HepG2 (cell line): ENCODE measurements around the gene FRMD4A. TPM values are rescaled to one million over a fixed set of nuclear protein-coding genes. Genes with fewer than 3 reads are reported as not detected.

Experiments
- ATAC-seq: fragments of 200-7000 bp; cut with Tn5 transposase; 3 replicates; pipeline ENCODE4 v1.9.1; 2020; ENCODE audit warnings: mild to moderate bottlenecking, moderate library complexity
- BruUV-seq: library from RNA; stranded (reverse); fragments of 400-500 nt; replicated peaks from 2 replicates; lab custom pipeline; 2021; lab: Mats Ljungman, UMichigan
- CTCF ChIA-PET: fragments of 300-600 bp; formaldehyde crosslinking; extraction: SDS; loops from one replicate; lab custom pipeline; 2021; ENCODE audit warnings: low total read pairs, inconsistent platforms, low intra/inter-chr PET ratio; lab: Yijun Ruan, JAX
- POLR2A ChIA-PET: fragments of 350-600 bp; sonication (Branson Sonifier 250); formaldehyde crosslinking; loops from one replicate; lab custom pipeline; 2020; ENCODE audit warnings: antibody characterized with exemption, inconsistent platforms; lab: Yijun Ruan, JAX
- DNase-seq: peaks from one replicate; pipeline ENCODE4 v3.0.0-alpha.2; 2015; ENCODE audit warnings: low spot score
- FAIRE-seq: peaks from 3 replicates; lab custom pipeline; 2011; peaks lifted over from hg19 to GRCh38; lab: Jason Lieb, UNC
- H2AFZ ChIP-seq: one replicate; pipeline ENCODE4 v1.6.1; 2011; ENCODE audit warnings: low read length, inconsistent platforms
- H3K27ac ChIP-seq: fragments of 300-600 bp; 3 replicates; pipeline ENCODE4 v1.8.0; 2011; ENCODE audit warnings: mixed run types, mild to moderate bottlenecking, mixed read lengths, low read length, inconsistent platforms; ENCODE audit not compliant: insufficient read depth; ENCODE audit errors: extremely low read length
- H3K27me3 ChIP-seq, 2 experiments: fragments of 200-600 bp in 1 of 2; 2 replicates in 1 of 2; 3 replicates in 1 of 2; pipeline versions ENCODE4 v1.6.0 to v1.8.0; 2011; ENCODE audit warnings: low read length in 2 of 2, mild to moderate bottlenecking in 2 of 2, moderate library complexity in 2 of 2, inconsistent platforms in 1 of 2; ENCODE audit not compliant: insufficient read depth in 2 of 2, control insufficient read depth in 1 of 2
- H3K36me3 ChIP-seq, 2 experiments: fragments of 200-600 bp in 1 of 2; replicated peaks in 1 of 2; 2 replicates in 1 of 2; 3 replicates in 1 of 2; pipeline versions ENCODE4 v1.5.1 to v1.8.0; 2011; ENCODE audit warnings: low read length in 2 of 2, inconsistent platforms in 1 of 2; ENCODE audit not compliant: insufficient read depth in 2 of 2, control insufficient read depth in 1 of 2
- H3K4me1 ChIP-seq: 2 replicates; pipeline ENCODE4 v1.5.1; 2012; ENCODE audit warnings: low read length, inconsistent platforms; ENCODE audit not compliant: insufficient read depth
- H3K4me2 ChIP-seq: 2 replicates; pipeline ENCODE4 v1.6.0; 2011; ENCODE audit warnings: low read depth, low read length, inconsistent platforms
- H3K4me3 ChIP-seq, 3 experiments: fragments of 200-600 bp in 1 of 3; sonication (generic), shearing (Covaris generic) in 1 of 3; replicated peaks in 1 of 3; 2 replicates each; pipeline ENCODE4 v1.5.1; 2011 to 2016; ENCODE audit warnings: low read length in 3 of 3, inconsistent platforms in 2 of 3, low read depth in 2 of 3, mild to moderate bottlenecking in 2 of 3, control low read depth in 1 of 3, mixed read lengths in 1 of 3; ENCODE audit not compliant: insufficient read depth in 1 of 3
- H3K79me2 ChIP-seq: one replicate; pipeline ENCODE4 v1.6.1; 2011; ENCODE audit warnings: low read length, inconsistent platforms; ENCODE audit not compliant: insufficient read depth
- H3K9ac ChIP-seq: 2 replicates; pipeline ENCODE4 v1.6.0; 2011; ENCODE audit warnings: mild to moderate bottlenecking, low read depth, low read length, inconsistent platforms; ENCODE audit not compliant: insufficient read depth
- H3K9me3 ChIP-seq: 2 replicates; pipeline ENCODE4 v1.5.1; 2012; ENCODE audit warnings: mild to moderate bottlenecking, low read length
- H4K20me1 ChIP-seq: 2 replicates; pipeline ENCODE4 v1.6.0; 2011; ENCODE audit warnings: inconsistent platforms, mild to moderate bottlenecking, low read length, moderate library complexity; ENCODE audit not compliant: insufficient read depth
- DMAP1 ChIP-seq: IDR thresholded peaks from 2 replicates; pipeline ENCODE4 v1.6.1; 2016
- DNMT3B ChIP-seq: conservative IDR thresholded peaks from 2 replicates; pipeline ENCODE4 v1.6.1; 2016; ENCODE audit warnings: missing biosample characterization, control low read depth
- HNRNPL ChIP-seq: fragments of 200-400 bp; formaldehyde crosslinking; IDR thresholded peaks from 2 replicates; pipeline ENCODE4 v1.6.1; 2017; ENCODE audit warnings: mild to moderate bottlenecking, low read depth, low read length
- KDM2A ChIP-seq: sonication (generic); formaldehyde crosslinking; IDR thresholded peaks from 2 replicates; pipeline ENCODE4 v1.4.0; 2020; ENCODE audit warnings: low read depth, missing genetic modification reagents, borderline replicate concordance
- KLF12 ChIP-seq: sonication (generic); formaldehyde crosslinking; IDR thresholded peaks from 2 replicates; pipeline ENCODE4 v1.4.0; 2020; ENCODE audit warnings: missing genetic modification reagents, borderline replicate concordance
- MAZ ChIP-seq, 2 experiments: sonication (generic) in 1 of 2; formaldehyde crosslinking in 1 of 2; IDR thresholded peaks; 2 replicates each; pipeline versions ENCODE4 v1.5.0 to v1.6.1; 2012 to 2020; ENCODE audit warnings: low read depth in 2 of 2, mild to moderate bottlenecking in 2 of 2, borderline replicate concordance in 1 of 2, improper control_type of control experiment in 1 of 2, low read length in 1 of 2, missing genetic modification reagents in 1 of 2, moderate library complexity in 1 of 2
- RBFOX2 ChIP-seq: fragments of 200-400 bp; formaldehyde crosslinking; IDR thresholded peaks from 2 replicates; pipeline ENCODE4 v1.6.1; 2017; ENCODE audit warnings: low read depth, mild to moderate bottlenecking, low read length
- TCF7L2 ChIP-seq: IDR thresholded peaks from 2 replicates; pipeline ENCODE4 v1.6.1; 2011; ENCODE audit warnings: mild to moderate bottlenecking, low read depth, low read length, moderate library complexity
- ZKSCAN8 ChIP-seq: IDR thresholded peaks from 2 replicates; pipeline ENCODE4 v1.6.1; 2016; ENCODE audit warnings: borderline replicate concordance, missing genetic modification reagents, missing compliant biosample characterization
- ZNF441 ChIP-seq: sonication (generic); formaldehyde crosslinking; IDR thresholded peaks from 2 replicates; pipeline ENCODE4 v1.7.0; 2021; ENCODE audit warnings: missing genetic modification reagents, borderline replicate concordance
- ZNF616 ChIP-seq: sonication (generic); formaldehyde crosslinking; IDR thresholded peaks from 2 replicates; pipeline ENCODE4 v1.5.0; 2020; ENCODE audit warnings: low read depth, mild to moderate bottlenecking, missing genetic modification reagents
- WGBS: methylation state at CpG from one replicate; pipeline ENCODE4 v1.1.6; 2017; ENCODE audit warnings: low lambda C conversion rate; 5-methylcytosine and 5-hydroxymethylcytosine counted together
- in situ Hi-C: cut with HindIII; loops from 2 replicates; pipeline ENCODE4 v1.10.0; 2017; ENCODE audit warnings: low pct_unique_long_range_greater_than_20kb; ENCODE audit not compliant: extremely low pct_ligation_motif_present
- intact Hi-C: fragments of 100-400 bp; cut with micrococcal nuclease; formaldehyde crosslinking; loops from one replicate; pipeline ENCODE4 v1.10.0; 2022; ENCODE audit not compliant: unreplicated experiment
- polyA plus RNA-seq, 8 experiments: library from polyadenylated mRNA; depleted of rRNA in 3 of 8; stranded (reverse) in 7 of 8; unstranded in 1 of 8; fragments of >200 nt; fragmentation: Illumina TruSeq in 4 of 8; extraction: Trizol in 4 of 8; gene quantifications; 2 replicates each; pipeline versions ENCODE4 v1.2.1 to v1.2.3, GENCODE V29; 2011 to 2016; ENCODE audit warnings: low read depth in 4 of 8, missing spikeins in 1 of 8, mixed read lengths in 1 of 8; ENCODE audit not compliant: insufficient read depth in 1 of 8
- total RNA-seq, 5 experiments: library from RNA; depleted of rRNA; stranded (reverse); fragments of >200 nt; fragmentation: Illumina TruSeq; extraction: Trizol; gene quantifications; 2 replicates each; pipeline ENCODE4 v1.2.3, GENCODE V29; 2016; ENCODE audit warnings: low read depth in 1 of 5
- TF ChIP-seq, protein P1 (sequence below): sonication (generic); formaldehyde crosslinking; IDR thresholded peaks from 2 replicates; pipeline ENCODE4 v1.4.0; 2020; ENCODE audit warnings: missing genetic modification reagents
- TF ChIP-seq, protein P2 (sequence below), 2 experiments: IDR thresholded peaks; 2 replicates each; pipeline ENCODE4 v1.6.1; 2011 to 2012; ENCODE audit warnings: low read length in 2 of 2, borderline replicate concordance in 1 of 2, low read depth in 1 of 2, mild to moderate bottlenecking in 1 of 2, moderate library complexity in 1 of 2
- TF ChIP-seq, protein P3 (sequence below), 2 experiments: fragments of 450-650 bp in 1 of 2; sonication (generic) in 1 of 2; formaldehyde crosslinking; IDR thresholded peaks; 2 replicates each; pipeline versions ENCODE4 v1.5.0 to v1.8.0; 2020 to 2022; ENCODE audit warnings: mild to moderate bottlenecking in 1 of 2, missing genetic modification reagents in 1 of 2

The FRMD4A gene
- total and polyA plus RNA-seq, 2 of the 13 experiments (the other 11 are each of a cell fraction or from before 2014, with no cell fraction given) = 0.09 to 0.26 TPM

GRCh38 chr10:13711291-13711690 lies 619.4 kb downstream of the FRMD4A start:
- Histone ChIP-seq H3K27me3 (peaks cover 0 to 31% of the 10 kb centered on the region in 2 experiments; a peak in 4 of 5 replicates), H3K4me1 (peaks cover 40% of the 10 kb centered on the region), H3K27ac (no peak overlapping the region), H3K4me3 (no peak overlapping the region)
- no TSS peak for BruUV-seq
- TF ChIP-seq RBFOX2 (no peak), ZNF616 (CRISPR knock-in tag) (no peak), DNMT3B (CRISPR knock-in tag) (no peak), HNRNPL (no peak), DMAP1 (no peak), TCF7L2 (no peak), MAZ (IDR thresholded peaks at IDR 0.05; ENCODE audit: borderline replicate concordance, low read depth, low read length) (no peak), MAZ (CRISPR knock-in tag; IDR thresholded peaks at IDR 0.05; ENCODE audit: low read depth) (no peak), KDM2A (no peak), KLF12 (CRISPR knock-in tag) (no peak), ZKSCAN8 (CRISPR knock-in tag) (no peak), ZNF441 (CRISPR knock-in tag) (no peak)
- TF ChIP-seq, protein P1, sequence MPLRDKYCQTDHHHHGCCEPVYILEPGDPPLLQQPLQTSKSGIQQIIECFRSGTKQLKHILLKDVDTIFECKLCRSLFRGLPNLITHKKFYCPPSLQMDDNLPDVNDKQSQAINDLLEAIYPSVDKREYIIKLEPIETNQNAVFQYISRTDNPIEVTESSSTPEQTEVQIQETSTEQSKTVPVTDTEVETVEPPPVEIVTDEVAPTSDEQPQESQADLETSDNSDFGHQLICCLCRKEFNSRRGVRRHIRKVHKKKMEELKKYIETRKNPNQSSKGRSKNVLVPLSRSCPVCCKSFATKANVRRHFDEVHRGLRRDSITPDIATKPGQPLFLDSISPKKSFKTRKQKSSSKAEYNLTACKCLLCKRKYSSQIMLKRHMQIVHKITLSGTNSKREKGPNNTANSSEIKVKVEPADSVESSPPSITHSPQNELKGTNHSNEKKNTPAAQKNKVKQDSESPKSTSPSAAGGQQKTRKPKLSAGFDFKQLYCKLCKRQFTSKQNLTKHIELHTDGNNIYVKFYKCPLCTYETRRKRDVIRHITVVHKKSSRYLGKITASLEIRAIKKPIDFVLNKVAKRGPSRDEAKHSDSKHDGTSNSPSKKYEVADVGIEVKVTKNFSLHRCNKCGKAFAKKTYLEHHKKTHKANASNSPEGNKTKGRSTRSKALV (CRISPR knock-in tag) = no peak
- TF ChIP-seq, protein P2, sequence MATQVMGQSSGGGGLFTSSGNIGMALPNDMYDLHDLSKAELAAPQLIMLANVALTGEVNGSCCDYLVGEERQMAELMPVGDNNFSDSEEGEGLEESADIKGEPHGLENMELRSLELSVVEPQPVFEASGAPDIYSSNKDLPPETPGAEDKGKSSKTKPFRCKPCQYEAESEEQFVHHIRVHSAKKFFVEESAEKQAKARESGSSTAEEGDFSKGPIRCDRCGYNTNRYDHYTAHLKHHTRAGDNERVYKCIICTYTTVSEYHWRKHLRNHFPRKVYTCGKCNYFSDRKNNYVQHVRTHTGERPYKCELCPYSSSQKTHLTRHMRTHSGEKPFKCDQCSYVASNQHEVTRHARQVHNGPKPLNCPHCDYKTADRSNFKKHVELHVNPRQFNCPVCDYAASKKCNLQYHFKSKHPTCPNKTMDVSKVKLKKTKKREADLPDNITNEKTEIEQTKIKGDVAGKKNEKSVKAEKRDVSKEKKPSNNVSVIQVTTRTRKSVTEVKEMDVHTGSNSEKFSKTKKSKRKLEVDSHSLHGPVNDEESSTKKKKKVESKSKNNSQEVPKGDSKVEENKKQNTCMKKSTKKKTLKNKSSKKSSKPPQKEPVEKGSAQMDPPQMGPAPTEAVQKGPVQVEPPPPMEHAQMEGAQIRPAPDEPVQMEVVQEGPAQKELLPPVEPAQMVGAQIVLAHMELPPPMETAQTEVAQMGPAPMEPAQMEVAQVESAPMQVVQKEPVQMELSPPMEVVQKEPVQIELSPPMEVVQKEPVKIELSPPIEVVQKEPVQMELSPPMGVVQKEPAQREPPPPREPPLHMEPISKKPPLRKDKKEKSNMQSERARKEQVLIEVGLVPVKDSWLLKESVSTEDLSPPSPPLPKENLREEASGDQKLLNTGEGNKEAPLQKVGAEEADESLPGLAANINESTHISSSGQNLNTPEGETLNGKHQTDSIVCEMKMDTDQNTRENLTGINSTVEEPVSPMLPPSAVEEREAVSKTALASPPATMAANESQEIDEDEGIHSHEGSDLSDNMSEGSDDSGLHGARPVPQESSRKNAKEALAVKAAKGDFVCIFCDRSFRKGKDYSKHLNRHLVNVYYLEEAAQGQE (IDR thresholded peaks at IDR 0.05; ENCODE audit: borderline replicate concordance in 1 of 2, low read depth in 1 of 2, low read length in 2 of 2) = no peak
- TF ChIP-seq, protein P3, sequence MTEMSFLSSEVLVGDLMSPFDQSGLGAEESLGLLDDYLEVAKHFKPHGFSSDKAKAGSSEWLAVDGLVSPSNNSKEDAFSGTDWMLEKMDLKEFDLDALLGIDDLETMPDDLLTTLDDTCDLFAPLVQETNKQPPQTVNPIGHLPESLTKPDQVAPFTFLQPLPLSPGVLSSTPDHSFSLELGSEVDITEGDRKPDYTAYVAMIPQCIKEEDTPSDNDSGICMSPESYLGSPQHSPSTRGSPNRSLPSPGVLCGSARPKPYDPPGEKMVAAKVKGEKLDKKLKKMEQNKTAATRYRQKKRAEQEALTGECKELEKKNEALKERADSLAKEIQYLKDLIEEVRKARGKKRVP (CRISPR knock-in tag; IDR thresholded peaks at IDR 0.05) = no peak
- TF ChIP-seq, all 625 proteins: peak for 0
- Histone ChIP-seq H3K9ac (no peak overlapping the region), H2AFZ (no peak overlapping the region), H3K79me2 (no peaks in the 10 kb centered on the region), H3K9me3 (no peaks in the 10 kb centered on the region), H3K4me2 (no peak overlapping the region), H3K36me3 (no peaks in the 10 kb centered on the region), H4K20me1 (no peaks in the 10 kb centered on the region)
- no peak for DNase-seq
- ChIA-PET CTCF (no interaction called here), POLR2A (no interaction called here)
- WGBS = 62% methylated on average over 6 of the region's 9 CpGs
- ATAC-seq = no peak
- FAIRE-seq = no peak
- intact Hi-C loops (no loop called here), in situ Hi-C loops (no loop called here)
